Upper lobe of left lung (tissue), 6 donors: ENCODE data around the gene PDXP. TPM values are rescaled to one million over a fixed set of nuclear protein-coding genes. Genes with fewer than 3 reads are reported as not detected.

Experiments used
- ATAC-seq, 2 donors: fragments of 200-7000 bp; cut with Tn5 transposase; one replicate each; pipeline ENCODE4 v1.9.1; 2022; ENCODE audit warnings: mild to moderate bottlenecking in 2 of 2, moderate library complexity in 2 of 2; ENCODE audit not compliant: low FRiP score in 2 of 2
- DNase-seq, 2 donors: peaks; one replicate each; pipeline ENCODE4 v3.0.0-alpha.2; 2019 to 2020
- H3K27ac ChIP-seq, 4 donors: fragments of 200-600 bp; sonication (generic); one replicate each; pipeline ENCODE4 v1.5.1; 2016 to 2019
- H3K27me3 ChIP-seq, 4 donors: fragments of 200-600 bp; sonication (generic); one replicate each; pipeline ENCODE4 v1.5.1; 2017 to 2019
- H3K36me3 ChIP-seq, 4 donors: fragments of 200-600 bp; sonication (generic); one replicate each; pipeline ENCODE4 v1.5.1; 2016 to 2019
- H3K4me1 ChIP-seq, 4 donors: fragments of 200-600 bp; sonication (generic); one replicate each; pipeline ENCODE4 v1.5.1; 2018 to 2019
- H3K4me3 ChIP-seq, 4 donors: fragments of 200-600 bp; sonication (generic); one replicate each; pipeline ENCODE4 v1.5.1; 2017 to 2019; ENCODE audit warnings: mild to moderate bottlenecking in 2 of 4, moderate library complexity in 1 of 4
- H3K9me3 ChIP-seq, 4 donors: fragments of 200-600 bp; sonication (generic); one replicate each; pipeline ENCODE4 v1.5.1; 2018 to 2019
- EP300 ChIP-seq, 4 donors: sonication (generic); formaldehyde crosslinking; IDR thresholded peaks; one replicate each; pipeline ENCODE4 v1.5.1; 2017; ENCODE audit warnings: antibody characterized with exemption in 4 of 4, control low read depth in 2 of 4
- POLR2A ChIP-seq, 4 donors: fragments of 450-650 bp; IDR thresholded peaks; one replicate each; pipeline ENCODE4 v1.5.1; 2016 to 2017; ENCODE audit warnings: antibody characterized with exemption in 4 of 4, mild to moderate bottlenecking in 2 of 4
- POLR2AphosphoS5 ChIP-seq, 2 donors: sonication (generic); formaldehyde crosslinking; IDR thresholded peaks; one replicate each; pipeline ENCODE4 v1.5.1; 2017; ENCODE audit warnings: antibody characterized with exemption in 2 of 2
- WGBS, 2 donors: methylation state at CpG; one replicate each; pipeline ENCODE4 v1.1.5; 2017 to 2018; 5-methylcytosine and 5-hydroxymethylcytosine counted together
- total RNA-seq, 6 donors: library from RNA; depleted of rRNA in 4 of 6; stranded (reverse); fragments of >200 nt in 4 of 6; gene quantifications; one replicate each; pipeline versions ENCODE4 v1.1.0 to v1.2.1, GENCODE V29; 2016 to 2021
- TF ChIP-seq, protein P1 (sequence below), 6 experiments: fragments of 450-650 bp in 4 of 6; fragments of 200-600 bp in 2 of 6; sonication (generic) in 2 of 6; IDR thresholded peaks; one replicate each; pipeline ENCODE4 v1.5.1; 2016 to 2019; ENCODE audit warnings: antibody characterized with exemption in 6 of 6
- donor health status: DM: no; HTN: no; CAD: no; lungs with moderate emphysema.
- donor health status: DM: no; HTN: yes; CAD: no; lungs with severe emphysema.

Gene PDXP
- total RNA-seq, 6 donors from 2014 or later: 2.1 to 11.1 (median 8.7) TPM

DNA sequence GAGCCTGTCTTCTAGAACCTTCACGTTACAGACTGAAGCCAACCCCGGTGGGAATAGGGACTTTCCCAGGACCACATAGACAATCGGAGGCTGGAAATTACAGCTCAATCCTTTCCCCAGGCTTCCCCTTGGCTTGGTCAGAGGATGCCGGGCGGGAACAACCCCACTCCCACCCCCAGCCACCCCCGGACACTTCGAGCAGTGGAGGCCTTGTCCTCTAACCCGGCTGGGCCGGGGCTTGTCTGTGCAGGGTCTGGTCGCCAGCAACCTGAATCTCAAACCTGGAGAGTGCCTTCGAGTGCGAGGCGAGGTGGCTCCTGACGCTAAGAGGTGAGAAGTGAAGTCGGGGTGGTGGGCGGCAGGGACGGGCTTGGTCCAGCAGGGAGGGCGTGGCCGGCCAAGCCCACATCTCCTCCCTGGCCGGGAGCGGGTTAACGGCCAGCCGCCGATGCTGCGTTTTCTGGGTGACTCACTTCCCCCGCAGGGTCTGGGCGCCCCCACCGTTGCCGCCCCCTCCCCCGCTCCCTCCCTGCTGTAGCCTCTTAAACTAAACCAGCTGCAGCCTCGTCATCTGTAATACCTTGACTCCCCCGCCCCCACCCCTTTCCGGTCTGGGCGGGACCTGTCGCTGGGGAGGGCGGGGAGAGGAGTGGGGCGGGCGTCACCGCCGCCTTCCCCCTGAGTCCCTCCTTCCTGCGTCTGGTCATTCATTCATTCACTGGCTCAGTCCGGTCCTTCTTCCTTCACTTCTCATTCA is 18.4 kb downstream of the PDXP start:
- DNase-seq (peak; percentile 93 to 94), ATAC-seq (peak; percentile 75 to 82)
- H3K27ac ChIP-seq: peak overlapping the region; percentile 87 to 97 (median 94)
- peak overlapping the region; percentile 50 to 66 (median 57) for H3K4me3 ChIP-seq
- peaks cover 0 to 24% (median 13%) of the 10 kb centered on the region in 4 donors for H3K36me3 ChIP-seq
- no peaks in the 10 kb centered on the region for H3K27me3 ChIP-seq
- no peak for TF ChIP-seq EP300 (IDR thresholded peaks at IDR 0.05)
- TF ChIP-seq, protein P1, sequence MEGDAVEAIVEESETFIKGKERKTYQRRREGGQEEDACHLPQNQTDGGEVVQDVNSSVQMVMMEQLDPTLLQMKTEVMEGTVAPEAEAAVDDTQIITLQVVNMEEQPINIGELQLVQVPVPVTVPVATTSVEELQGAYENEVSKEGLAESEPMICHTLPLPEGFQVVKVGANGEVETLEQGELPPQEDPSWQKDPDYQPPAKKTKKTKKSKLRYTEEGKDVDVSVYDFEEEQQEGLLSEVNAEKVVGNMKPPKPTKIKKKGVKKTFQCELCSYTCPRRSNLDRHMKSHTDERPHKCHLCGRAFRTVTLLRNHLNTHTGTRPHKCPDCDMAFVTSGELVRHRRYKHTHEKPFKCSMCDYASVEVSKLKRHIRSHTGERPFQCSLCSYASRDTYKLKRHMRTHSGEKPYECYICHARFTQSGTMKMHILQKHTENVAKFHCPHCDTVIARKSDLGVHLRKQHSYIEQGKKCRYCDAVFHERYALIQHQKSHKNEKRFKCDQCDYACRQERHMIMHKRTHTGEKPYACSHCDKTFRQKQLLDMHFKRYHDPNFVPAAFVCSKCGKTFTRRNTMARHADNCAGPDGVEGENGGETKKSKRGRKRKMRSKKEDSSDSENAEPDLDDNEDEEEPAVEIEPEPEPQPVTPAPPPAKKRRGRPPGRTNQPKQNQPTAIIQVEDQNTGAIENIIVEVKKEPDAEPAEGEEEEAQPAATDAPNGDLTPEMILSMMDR (IDR thresholded peaks at IDR 0.05): no peak
- TF ChIP-seq POLR2A (IDR thresholded peaks at IDR 0.05): peak in 2 of 4 donors; percentile 45 to 50
- peak; percentile 63 to 72 for TF ChIP-seq POLR2AphosphoS5 (IDR thresholded peaks at IDR 0.05)
- H3K4me1 ChIP-seq: peaks cover 46 to 59% (median 54%) of the 10 kb centered on the region in 4 donors
- no peaks in the 10 kb centered on the region for H3K9me3 ChIP-seq
- 0 to 4% methylated on average over 8 to 30 of the region's 42 CpGs for WGBS, 2 donors

DNA sequence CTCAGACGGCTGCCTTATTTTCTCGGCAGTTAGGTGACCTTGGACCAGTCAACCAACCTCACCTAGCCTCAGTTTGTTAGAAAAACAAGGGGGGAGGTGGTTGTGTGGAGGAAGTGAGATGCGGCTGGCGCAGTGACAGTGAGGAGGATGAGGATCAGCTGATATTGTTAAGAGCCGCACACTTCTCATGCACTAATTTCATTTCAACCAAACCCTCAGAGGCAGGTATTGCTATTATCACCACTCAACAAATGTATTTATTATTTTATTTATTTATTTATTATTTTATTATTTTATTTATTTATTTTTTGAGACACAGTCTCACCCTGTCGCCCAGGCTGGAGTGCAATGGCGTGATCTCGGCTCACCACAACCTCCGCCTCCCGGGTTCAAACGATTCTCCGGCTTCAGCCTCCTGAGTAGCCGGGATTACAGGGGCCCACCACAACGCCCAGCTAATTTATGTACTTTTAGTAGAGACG is 19.0 kb downstream of the PDXP start:
- peak overlapping the region in 3 of 4 donors; percentile 50 to 66 (median 61) for H3K4me3 ChIP-seq
- no peak for ATAC-seq
- H3K27me3 ChIP-seq: no peaks in the 10 kb centered on the region
- peaks cover 0 to 24% (median 13%) of the 10 kb centered on the region in 4 donors for H3K36me3 ChIP-seq
- no peaks in the 10 kb centered on the region for H3K9me3 ChIP-seq
- H3K4me1 ChIP-seq: peaks cover 46 to 61% (median 54%) of the 10 kb centered on the region in 4 donors
- DNase-seq: no peak
- H3K27ac ChIP-seq: peak overlapping the region; percentile 87 to 97 (median 94)
- 54 to 62% methylated on average over 15 of the region's 15 CpGs for WGBS, 2 donors
- TF ChIP-seq, protein P1 (IDR thresholded peaks at IDR 0.05): no peak
- TF ChIP-seq POLR2A (IDR thresholded peaks at IDR 0.05) (no peak), POLR2AphosphoS5 (IDR thresholded peaks at IDR 0.05) (no peak), EP300 (IDR thresholded peaks at IDR 0.05) (no peak)

DNA sequence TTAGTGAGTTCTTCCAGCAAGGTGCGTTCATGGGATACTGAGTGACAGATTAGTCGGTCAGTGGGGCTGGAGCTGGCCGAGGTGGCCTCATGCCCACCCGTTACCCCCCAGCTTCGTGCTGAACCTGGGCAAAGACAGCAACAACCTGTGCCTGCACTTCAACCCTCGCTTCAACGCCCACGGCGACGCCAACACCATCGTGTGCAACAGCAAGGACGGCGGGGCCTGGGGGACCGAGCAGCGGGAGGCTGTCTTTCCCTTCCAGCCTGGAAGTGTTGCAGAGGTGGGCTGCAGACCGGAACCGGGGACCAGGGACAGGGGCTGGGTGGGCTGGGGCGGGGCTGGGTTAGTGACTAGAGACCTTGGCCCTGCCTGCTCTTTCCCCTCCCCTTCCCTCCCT is 19.8 kb downstream of the PDXP start:
- H3K4me1 ChIP-seq: peaks cover 46 to 60% (median 53%) of the 10 kb centered on the region in 4 donors
- peak overlapping the region; percentile 19 to 95 (median 56) for H3K27ac ChIP-seq
- ATAC-seq (no peak), DNase-seq (peak in 1 of 2 donors; percentile 78)
- H3K36me3 ChIP-seq: peaks cover 0 to 24% (median 13%) of the 10 kb centered on the region in 4 donors
- WGBS, 2 donors: 68 to 82% methylated on average over 5 to 17 of the region's 18 CpGs
- TF ChIP-seq, protein P1 (IDR thresholded peaks at IDR 0.05): no peak
- no peak for TF ChIP-seq POLR2A (IDR thresholded peaks at IDR 0.05)
- TF ChIP-seq POLR2AphosphoS5 (IDR thresholded peaks at IDR 0.05): no peak
- no peak for TF ChIP-seq EP300 (IDR thresholded peaks at IDR 0.05)
- H3K27me3 ChIP-seq: no peaks in the 10 kb centered on the region
- H3K4me3 ChIP-seq: no peak overlapping the region
- H3K9me3 ChIP-seq: no peaks in the 10 kb centered on the region

DNA sequence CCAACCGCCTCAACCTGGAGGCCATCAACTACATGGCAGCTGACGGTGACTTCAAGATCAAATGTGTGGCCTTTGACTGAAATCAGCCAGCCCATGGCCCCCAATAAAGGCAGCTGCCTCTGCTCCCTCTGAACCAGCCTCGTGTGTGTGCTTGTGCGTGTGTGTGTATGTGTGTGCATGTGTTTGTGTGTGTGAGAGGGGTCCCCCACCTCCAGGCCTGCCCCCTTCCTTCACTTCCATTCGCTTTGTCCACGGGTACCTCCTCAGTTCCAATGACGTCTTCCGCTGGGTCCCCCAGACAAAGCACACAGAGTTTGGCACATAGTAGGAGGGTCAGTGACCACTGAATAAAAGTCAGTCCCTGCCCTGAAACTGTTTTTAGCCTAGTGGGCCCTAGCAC is 21.1 kb downstream of the PDXP start:
- Histone ChIP-seq H3K4me1 (peaks cover 37 to 50% (median 41%) of the 10 kb centered on the region in 4 donors), H3K36me3 (peaks cover 0 to 24% (median 13%) of the 10 kb centered on the region in 4 donors), H3K27ac (no peak overlapping the region), H3K4me3 (no peak overlapping the region), H3K9me3 (no peaks in the 10 kb centered on the region), H3K27me3 (no peaks in the 10 kb centered on the region)
- ATAC-seq (no peak), DNase-seq (no peak)
- no peak for TF ChIP-seq POLR2AphosphoS5 (IDR thresholded peaks at IDR 0.05)
- TF ChIP-seq, protein P1 (IDR thresholded peaks at IDR 0.05): no peak
- no peak for TF ChIP-seq POLR2A (IDR thresholded peaks at IDR 0.05)
- TF ChIP-seq EP300 (IDR thresholded peaks at IDR 0.05): no peak
- WGBS, 2 donors: 86 to 90% methylated on average over 8 of the region's 8 CpGs
